PC-9 (cell line): ENCODE data around the gene RHCG. TPM values are rescaled to one million over a fixed set of nuclear protein-coding genes. Genes with fewer than 3 reads are reported as not detected.

Source experiments
- BruUV-seq: library from RNA; stranded (reverse); fragments of 400-500 nt; replicated peaks from 2 replicates; lab custom pipeline; 2021; lab: Mats Ljungman, UMichigan
- CTCF ChIA-PET: fragments of 300-600 bp; sonication (Branson Sonifier 250); formaldehyde crosslinking; loops from one replicate; lab custom pipeline; 2022; ENCODE audit warnings: antibody characterized with exemption; lab: Charles Lee
- POLR2A ChIA-PET: fragments of 300-600 bp; sonication (Branson Sonifier 250); formaldehyde crosslinking; loops from one replicate; lab custom pipeline; 2022; ENCODE audit warnings: antibody characterized with exemption; ENCODE audit not compliant: unreplicated experiment; lab: Charles Lee
- DNase-seq, 2 experiments: peaks; one replicate each; pipeline versions ENCODE4 v3.0.0 to v3.0.0-alpha.2; 2015 to 2022; ENCODE audit warnings: mixed read lengths in 1 of 2
- H2AFZ ChIP-seq: fragments of 200-600 bp; sonication (generic); 2 replicates; pipeline ENCODE4 v1.8.1; 2017; ENCODE audit warnings: antibody characterized with exemption
- H3F3A ChIP-seq: fragments of 200-600 bp; sonication (generic); 2 replicates; pipeline ENCODE4 v1.8.1; 2017; ENCODE audit warnings: antibody characterized with exemption, mild to moderate bottlenecking, low read depth; ENCODE audit not compliant: insufficient read depth
- H3K27ac ChIP-seq: fragments of 200-600 bp; sonication (generic); 2 replicates; pipeline ENCODE4 v1.6.1; 2016; ENCODE audit warnings: mixed run types
- H3K27me3 ChIP-seq: fragments of 200-600 bp; sonication (generic); 2 replicates; pipeline ENCODE4 v1.6.1; 2016; ENCODE audit warnings: low read depth, mixed run types; ENCODE audit not compliant: insufficient read depth
- H3K36me3 ChIP-seq: fragments of 200-600 bp; sonication (generic); 2 replicates; pipeline ENCODE4 v1.6.1; 2016; ENCODE audit warnings: low read depth, mixed run types
- H3K4me1 ChIP-seq: fragments of 200-600 bp; sonication (generic); replicated peaks from 2 replicates; pipeline ENCODE4 v1.6.1; 2016; ENCODE audit warnings: mixed run types; ENCODE audit not compliant: insufficient read depth
- H3K4me2 ChIP-seq: fragments of 200-600 bp; sonication (generic); 2 replicates; pipeline ENCODE4 v1.6.1; 2017; ENCODE audit warnings: mixed run types
- H3K4me3 ChIP-seq: fragments of 200-600 bp; sonication (generic); 2 replicates; pipeline ENCODE4 v1.6.1; 2016; ENCODE audit warnings: mixed run types
- H3K79me2 ChIP-seq: fragments of 200-600 bp; sonication (generic); 2 replicates; pipeline ENCODE4 v1.6.1; 2017; ENCODE audit warnings: low read depth, mixed run types
- H3K9me2 ChIP-seq: fragments of 200-600 bp; sonication (generic); 2 replicates; pipeline ENCODE4 v1.8.1; 2017; ENCODE audit warnings: mild to moderate bottlenecking; ENCODE audit not compliant: insufficient read depth
- H3K9me3 ChIP-seq: fragments of 200-600 bp; sonication (generic); 2 replicates; pipeline ENCODE4 v1.8.1; 2016; ENCODE audit warnings: low read depth; ENCODE audit not compliant: insufficient read depth
- H4K20me1 ChIP-seq: fragments of 200-600 bp; sonication (generic); 2 replicates; pipeline ENCODE4 v1.8.1; 2017; ENCODE audit not compliant: insufficient read depth
- CTCF ChIP-seq: fragments of 200-600 bp; sonication (generic); conservative IDR thresholded peaks from 2 replicates; pipeline ENCODE4 v1.6.1; 2017; ENCODE audit warnings: mixed run types, antibody characterized with exemption, mild to moderate bottlenecking, moderate library complexity
- EZH2 ChIP-seq: fragments of 200-600 bp; sonication (generic); IDR thresholded peaks from 2 replicates; pipeline ENCODE4 v1.8.0; 2017; ENCODE audit warnings: antibody characterized with exemption, low read depth
- intact Hi-C: fragments of 100-400 bp; cut with micrococcal nuclease; formaldehyde crosslinking; loops from one replicate; pipeline ENCODE4 v1.10.0; 2022; ENCODE audit not compliant: unreplicated experiment
- total RNA-seq: library from RNA; stranded (reverse); gene quantifications from 2 replicates; pipeline ENCODE4 v1.2.3, GENCODE V29; 2021

The RHCG gene
- total RNA-seq, 1 experiment from 2014 or later = 0.26 TPM

- ChIA-PET CTCF (interaction anchor here (0.7 kb wide), 1 partner anchor 69 kb away, joined by 13 read pairs; no protein-coding TSS in a partner anchor), POLR2A (no interaction called here)
- Histone ChIP-seq H3F3A (no peaks in the 10 kb centered on the region), H2AFZ (no peak overlapping the region), H3K9me2 (no peaks in the 10 kb centered on the region), H3K27me3 (peaks cover 13% of the 10 kb centered on the region; the same call in 1 of the 2 replicates), H3K79me2 (no peaks in the 10 kb centered on the region), H4K20me1 (no peaks in the 10 kb centered on the region), H3K4me2 (no peak overlapping the region), H3K36me3 (no peaks in the 10 kb centered on the region), H3K4me3 (no peak overlapping the region), H3K9me3 (no peaks in the 10 kb centered on the region), H3K27ac (no peak overlapping the region), H3K4me1 (no peaks in the 10 kb centered on the region)
- DNase-seq = no peak
- no TSS peak for BruUV-seq
- no peak for TF ChIP-seq EZH2
- no peak for TF ChIP-seq CTCF
- intact Hi-C loops = loop anchor here (10.0 kb wide), 1 partner anchor 437 kb away; no protein-coding TSS in a partner anchor
Observed at GRCh38 chr15:89447676-89448075, 48.7 kb downstream of the RHCG start.

DNA sequence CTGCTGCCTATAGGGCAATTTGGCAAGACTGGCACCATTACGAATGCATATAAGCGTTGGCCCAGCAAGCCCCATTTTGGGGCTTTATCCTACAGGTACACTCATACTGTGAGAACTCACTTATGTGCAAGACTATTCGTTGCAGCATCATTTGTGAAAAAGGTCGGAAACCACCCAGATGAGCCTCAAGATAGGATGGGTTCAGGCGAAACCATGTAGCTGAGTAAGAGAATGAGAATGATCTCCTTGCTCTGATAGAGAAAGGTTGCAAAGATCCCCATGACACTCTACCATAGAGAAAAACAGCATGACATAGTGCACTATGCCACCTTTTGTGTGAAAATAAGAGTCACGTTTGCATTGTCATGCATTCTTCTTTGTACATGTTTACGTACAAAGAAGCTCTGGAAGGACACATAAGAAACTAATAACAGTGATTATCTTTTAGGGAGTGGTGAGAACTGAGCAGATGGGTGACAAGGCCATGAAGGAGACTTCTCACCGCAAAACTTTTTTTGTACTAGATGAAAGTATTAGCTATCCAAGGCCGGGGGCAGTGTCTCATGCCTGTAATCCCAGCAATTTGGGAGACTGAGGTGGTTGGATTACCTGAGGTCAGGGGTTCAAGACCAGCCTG lies 50.0 kb downstream of the RHCG start:
- Histone ChIP-seq H3K4me1 (no peaks in the 10 kb centered on the region), H3K9me2 (no peaks in the 10 kb centered on the region), H3K9me3 (no peaks in the 10 kb centered on the region), H3K27me3 (peaks cover 13% of the 10 kb centered on the region; the same call in 1 of the 2 replicates), H3K4me2 (no peak overlapping the region), H3F3A (peaks cover 4% of the 10 kb centered on the region; the same call in 1 of the 2 replicates), H3K27ac (no peak overlapping the region), H3K36me3 (no peaks in the 10 kb centered on the region), H2AFZ (no peak overlapping the region), H3K4me3 (no peak overlapping the region), H3K79me2 (no peaks in the 10 kb centered on the region), H4K20me1 (no peaks in the 10 kb centered on the region)
- no TSS peak for BruUV-seq
- no peak for TF ChIP-seq CTCF
- no peak for TF ChIP-seq EZH2
- CTCF ChIA-PET = no interaction called here
- POLR2A ChIA-PET = interaction anchor here (0.6 kb wide), 1 partner anchor 347 kb away, joined by 4 read pairs; no protein-coding TSS in a partner anchor
- DNase-seq = no peak
- intact Hi-C loops = loop anchor here (10.0 kb wide), 1 partner anchor 438 kb away; no protein-coding TSS in a partner anchor

GRCh38 chr15:89445518-89445917 lies 50.9 kb downstream of the RHCG start:
- Histone ChIP-seq H3K9me2 (no peaks in the 10 kb centered on the region), H3K36me3 (no peaks in the 10 kb centered on the region), H3K4me3 (no peak overlapping the region), H2AFZ (no peak overlapping the region), H3K79me2 (no peaks in the 10 kb centered on the region), H3K4me2 (no peak overlapping the region), H3K4me1 (no peaks in the 10 kb centered on the region), H3K9me3 (no peaks in the 10 kb centered on the region), H3F3A (peaks cover 4% of the 10 kb centered on the region; the same call in 1 of the 2 replicates), H3K27ac (no peak overlapping the region), H3K27me3 (peaks cover 9% of the 10 kb centered on the region; the same call in 1 of the 2 replicates), H4K20me1 (no peaks in the 10 kb centered on the region)
- no peak for DNase-seq
- BruUV-seq = no TSS peak
- TF ChIP-seq EZH2 (no peak), CTCF (no peak)
- ChIA-PET CTCF (no interaction called here), POLR2A (no interaction called here)
- intact Hi-C loops = loop anchor here (10.0 kb wide), 1 partner anchor 439 kb away; no protein-coding TSS in a partner anchor
